GM12892 (cell line): ENCODE measurements around the gene CDSN.
"Not testable (repeated sequence)": the region's sequence is repeated elsewhere in the genome, so short reads cannot be mapped to it uniquely, and the experiment has no call there.

Experiments used
- POLR2A ChIP-seq: IDR thresholded peaks from 2 replicates; pipeline ENCODE4 v1.6.1; 2011; ENCODE audit warnings: low read depth, low read length, control low read depth
- TAF1 ChIP-seq: IDR thresholded peaks from 2 replicates; pipeline ENCODE4 v1.6.1; 2011; ENCODE audit warnings: low read depth, mild to moderate bottlenecking, control low read depth, low read length, borderline replicate concordance

- not testable (repeated sequence) for TF ChIP-seq TAF1, POLR2A
These were observed 44.3 kb upstream of the CDSN start for GRCh38 chr6:31164475-31165063.
